NCI-H1417 (cell line): Measurements from ENCODE around the gene LIMD2.
A peak's percentile ranks its signal among the peaks of the same experiment; 100 is the strongest.

Experiments
- DNase-seq, 3 experiments: peaks; one replicate each; lab custom pipeline; 2025; lab: John Stamatoyannopoulos, UW

The LIMD2 gene

GRCh38 chr17:63701456-63701820, 1.5 kb upstream of the LIMD2 start:
- no peak for DNase-seq

GRCh38 chr17:63700528-63701455, 867 bp upstream of the LIMD2 start:
- peak; percentile 20 to 91 (median 79) for DNase-seq

GRCh38 chr17:63698886-63699637, 863 bp downstream of the LIMD2 start:
- peak in 2 of 3 experiments; percentile 60 to 61 for DNase-seq

GRCh38 chr17:63698381-63698885, 1.5 kb downstream of the LIMD2 start:
- DNase-seq, result no peak

GRCh38 chr17:63697341-63698286, 2.3 kb downstream of the LIMD2 start:
- DNase-seq, result peak; percentile 16 to 32 (median 17)

- peak in 1 of 3 experiments; percentile 30 for DNase-seq
These were observed 3.5 kb downstream of the LIMD2 start for GRCh38 chr17:63696381-63696961.

- DNase-seq, result no peak
These were observed 4.0 kb downstream of the LIMD2 start for GRCh38 chr17:63695889-63696288.

- no peak for DNase-seq
These were observed 4.8 kb downstream of the LIMD2 start for GRCh38 chr17:63694950-63695773.

- peak in 1 of 3 experiments; percentile 18 for DNase-seq
These were observed 5.5 kb downstream of the LIMD2 start for GRCh38 chr17:63694229-63694949.

- no peak for DNase-seq
These were observed 6.4 kb downstream of the LIMD2 start for GRCh38 chr17:63693411-63694113.

- DNase-seq, result no peak
These were observed 7.6 kb downstream of the LIMD2 start for GRCh38 chr17:63692195-63692816.

GRCh38 chr17:63689479-63689878, 10.4 kb downstream of the LIMD2 start:
- no peak for DNase-seq

GRCh38 chr17:63688396-63689020, 11.4 kb downstream of the LIMD2 start:
- DNase-seq, result no peak

GRCh38 chr17:63686138-63686685, 13.7 kb downstream of the LIMD2 start:
- no peak for DNase-seq

- no peak for DNase-seq
These were observed 14.3 kb downstream of the LIMD2 start for GRCh38 chr17:63685578-63685977.

- DNase-seq, result no peak
These were observed 14.9 kb downstream of the LIMD2 start for GRCh38 chr17:63685041-63685440.

- DNase-seq, result no peak
These were observed 16.9 kb downstream of the LIMD2 start for GRCh38 chr17:63682981-63683380.

- DNase-seq, result no peak
These were observed 17.5 kb downstream of the LIMD2 start for GRCh38 chr17:63682441-63682840.
